Hepatocyte (in vitro differentiated cells): Measurements from ENCODE around the gene PTPN13. TPM values are rescaled to one million over a fixed set of nuclear protein-coding genes. Genes with fewer than 3 reads are reported as not detected.

Experiments used
- DNase-seq: peaks from one replicate; pipeline ENCODE4 v3.0.0-alpha.2; 2016; ENCODE audit warnings: low spot score
- H2AFZ ChIP-seq: fragments of 200-600 bp; sonication (generic); 2 replicates; pipeline ENCODE4 v1.6.0; 2016; ENCODE audit warnings: antibody characterized with exemption, mild to moderate bottlenecking
- H3K27ac ChIP-seq: fragments of 200-600 bp; sonication (generic); 2 replicates; pipeline ENCODE4 v1.5.1; 2016; ENCODE audit warnings: mild to moderate bottlenecking
- H3K27me3 ChIP-seq: fragments of 200-600 bp; sonication (generic); 2 replicates; pipeline ENCODE4 v1.6.1; 2016
- H3K36me3 ChIP-seq: fragments of 200-600 bp; sonication (generic); replicated peaks from 2 replicates; pipeline ENCODE4 v1.5.1; 2016; ENCODE audit warnings: low read depth; ENCODE audit not compliant: insufficient read depth
- H3K4me1 ChIP-seq: fragments of 200-600 bp; sonication (generic); 2 replicates; pipeline ENCODE4 v1.5.1; 2016; ENCODE audit warnings: mild to moderate bottlenecking, moderate library complexity; ENCODE audit not compliant: insufficient read depth
- H3K4me2 ChIP-seq: fragments of 200-600 bp; sonication (generic); 2 replicates; pipeline ENCODE4 v1.6.0; 2016
- H3K4me3 ChIP-seq: fragments of 200-600 bp; sonication (generic); 2 replicates; pipeline ENCODE4 v1.5.1; 2016; ENCODE audit warnings: mild to moderate bottlenecking
- H3K79me2 ChIP-seq: fragments of 200-600 bp; sonication (generic); 2 replicates; pipeline ENCODE4 v1.6.0; 2017; ENCODE audit warnings: mild to moderate bottlenecking
- H3K9me2 ChIP-seq: fragments of 200-600 bp; sonication (generic); replicated peaks from 2 replicates; pipeline ENCODE4 v1.6.0; 2017; ENCODE audit warnings: mild to moderate bottlenecking; ENCODE audit not compliant: insufficient read depth
- H3K9me3 ChIP-seq: fragments of 200-600 bp; sonication (generic); 2 replicates; pipeline ENCODE4 v1.5.1; 2016; ENCODE audit warnings: low read depth, mild to moderate bottlenecking
- H4K20me1 ChIP-seq: fragments of 200-600 bp; sonication (generic); 2 replicates; pipeline ENCODE4 v1.6.0; 2016; ENCODE audit warnings: mild to moderate bottlenecking; ENCODE audit not compliant: insufficient read depth, poor library complexity, severe bottlenecking
- CTCF ChIP-seq: fragments of 200-600 bp; sonication (generic); IDR thresholded peaks from 2 replicates; pipeline ENCODE4 v1.5.1; 2016; ENCODE audit warnings: antibody characterized with exemption, mild to moderate bottlenecking; ENCODE audit not compliant: poor library complexity
- EZH2 ChIP-seq: fragments of 200-600 bp; sonication (generic); IDR thresholded peaks from 2 replicates; pipeline ENCODE4 v1.6.1; 2016; ENCODE audit warnings: antibody characterized with exemption, mild to moderate bottlenecking, borderline replicate concordance
- EZH2phosphoT487 ChIP-seq: fragments of 200-600 bp; sonication (generic); IDR thresholded peaks from one replicate; pipeline ENCODE4 v1.6.1; 2018; ENCODE audit warnings: antibody characterized with exemption, mild to moderate bottlenecking, low read depth, moderate library complexity; ENCODE audit not compliant: unreplicated experiment, severe bottlenecking
- WGBS: methylation state at CpG from one replicate; pipeline ENCODE4 v1.1.6; 2016; ENCODE audit warnings: low lambda C conversion rate; ENCODE audit errors: missing lambda C conversion rate; 5-methylcytosine and 5-hydroxymethylcytosine counted together
- polyA plus RNA-seq: library from polyadenylated mRNA; unstranded; fragments of >200 nt; fragmentation: Nextera tagmentation; extraction: Ambion mirVana; gene quantifications from 2 replicates; pipeline ENCODE4 v1.2.1, GENCODE V29; 2016
- total RNA-seq: library from RNA; depleted of rRNA; stranded (reverse); fragments of >200 nt; gene quantifications from 2 replicates; pipeline ENCODE4 v1.2.3, GENCODE V29; 2014

PTPN13 gene
- total and polyA plus RNA-seq, 2 experiments from 2014 or later: 12.6 to 52.8 TPM

GRCh38 chr4:86630629-86631028, 36.5 kb downstream of the PTPN13 start:
- Histone ChIP-seq H3K36me3 (no peaks in the 10 kb centered on the region), H3K4me3 (no peak overlapping the region), H3K27ac (no peak overlapping the region), H3K79me2 (peaks cover 64% of the 10 kb centered on the region), H3K4me2 (no peak overlapping the region), H2AFZ (no peak overlapping the region), H3K27me3 (no peaks in the 10 kb centered on the region), H3K9me3 (no peaks in the 10 kb centered on the region), H3K9me2 (no peaks in the 10 kb centered on the region), H4K20me1 (no peaks in the 10 kb centered on the region), H3K4me1 (peaks cover 30% of the 10 kb centered on the region)
- TF ChIP-seq EZH2phosphoT487 (no peak), CTCF (no peak), EZH2 (no peak)
- WGBS: 58% methylated on average over 1 of the region's 1 CpG
- DNase-seq: no peak

GRCh38 chr4:86631166-86631565, 37.1 kb downstream of the PTPN13 start:
- Histone ChIP-seq H3K27me3 (no peaks in the 10 kb centered on the region), H4K20me1 (no peaks in the 10 kb centered on the region), H3K36me3 (no peaks in the 10 kb centered on the region), H3K79me2 (peaks cover 64% of the 10 kb centered on the region), H3K4me3 (no peak overlapping the region), H2AFZ (no peak overlapping the region), H3K9me2 (no peaks in the 10 kb centered on the region), H3K27ac (no peak overlapping the region), H3K9me3 (no peaks in the 10 kb centered on the region), H3K4me1 (peaks cover 25% of the 10 kb centered on the region), H3K4me2 (peak overlapping the region; percentile 11)
- TF ChIP-seq EZH2 (no peak), EZH2phosphoT487 (no peak), CTCF (no peak)
- no peak for DNase-seq
- 17% methylated on average over 1 of the region's 1 CpG for WGBS

GRCh38 chr4:86633854-86634253, 39.7 kb downstream of the PTPN13 start:
- no peak overlapping the region for H3K4me3 ChIP-seq

More at GRCh38 chr4:86633854-86634253, 39.7 kb downstream of the PTPN13 start:
- H3K79me2 ChIP-seq: peaks cover 45% of the 10 kb centered on the region
- H3K9me3 ChIP-seq: no peaks in the 10 kb centered on the region
- no peaks in the 10 kb centered on the region for H3K36me3 ChIP-seq
- H3K9me2 ChIP-seq: no peaks in the 10 kb centered on the region
- DNase-seq: no peak
- TF ChIP-seq CTCF (no peak), EZH2phosphoT487 (peak; percentile 68)
- H4K20me1 ChIP-seq: no peaks in the 10 kb centered on the region
- H3K27me3 ChIP-seq: no peaks in the 10 kb centered on the region
- H3K4me2 ChIP-seq: peak overlapping the region; percentile 25
- WGBS: 48% methylated on average over 2 of the region's 2 CpGs
- no peak overlapping the region for H2AFZ ChIP-seq
- peaks cover 19% of the 10 kb centered on the region for H3K4me1 ChIP-seq
- no peak overlapping the region for H3K27ac ChIP-seq
